Gastrocnemius medialis (tissue), 4 donors: ENCODE results near the gene SESTD1. TPM values are rescaled to one million over a fixed set of nuclear protein-coding genes. Genes with fewer than 3 reads are reported as not detected.

ENCODE experiments used
- ATAC-seq, 2 donors: fragments of 150-250 bp; one replicate each; pipeline ENCODE4 v1.9.1; 2016
- DNase-seq, 2 donors: peaks; one replicate each; pipeline ENCODE4 v3.0.0-alpha.2; 2019
- H3K27ac ChIP-seq, 4 donors: fragments of 200-600 bp; sonication (generic); 1 replicate in 1 of 4; 2 replicates in 3 of 4; pipeline ENCODE4 v1.5.1; 2016 to 2018; ENCODE audit warnings: mild to moderate bottlenecking in 2 of 4, moderate library complexity in 1 of 4
- H3K27me3 ChIP-seq, 3 donors: fragments of 200-600 bp; sonication (generic) in 2 of 3; 1 replicate in 1 of 3; 2 replicates in 2 of 3; pipeline versions ENCODE4 v1.5.1 to v1.6.0; 2016 to 2019; ENCODE audit warnings: mild to moderate bottlenecking in 1 of 3, moderate library complexity in 1 of 3
- H3K36me3 ChIP-seq, 2 donors: fragments of 200-600 bp; sonication (generic) in 1 of 2; one replicate each; pipeline ENCODE4 v1.5.1; 2017 to 2018
- H3K4me1 ChIP-seq, 2 donors: fragments of 200-600 bp; sonication (generic) in 1 of 2; one replicate each; pipeline ENCODE4 v1.5.1; 2016 to 2017; ENCODE audit warnings: mild to moderate bottlenecking in 2 of 2
- H3K4me3 ChIP-seq, 4 donors: fragments of 200-600 bp; sonication (generic) in 3 of 4; 1 replicate in 1 of 4; 2 replicates in 3 of 4; pipeline ENCODE4 v1.5.1; 2016 to 2019; ENCODE audit warnings: mild to moderate bottlenecking in 2 of 4
- H3K9me3 ChIP-seq, 3 donors: fragments of 200-600 bp; sonication (generic) in 2 of 3; 1 replicate in 1 of 3; 2 replicates in 2 of 3; pipeline ENCODE4 v1.5.1; 2016 to 2019
- POLR2A ChIP-seq, 2 donors: fragments of 450-650 bp; IDR thresholded peaks; one replicate each; pipeline ENCODE4 v1.6.1; 2017; ENCODE audit warnings: antibody characterized with exemption in 2 of 2, mild to moderate bottlenecking in 2 of 2, moderate library complexity in 2 of 2
- in situ Hi-C, 4 donors: fragments of 200-750 bp; cut with MboI; loops; one replicate each; pipeline versions ENCODE4 v1.15.0 to v1.8.0; 2017; ENCODE audit warnings: low sequenced_read_pairs in 4 of 4
- intact Hi-C: fragments of 100-400 bp; cut with DNase I; formaldehyde crosslinking; loops from one replicate; pipeline ENCODE4 v1.15.1; 2023; ENCODE audit warnings: low total_unique reads
- total RNA-seq, 4 donors: library from RNA; depleted of rRNA; stranded (reverse); fragments of >200 nt; gene quantifications; one replicate each; pipeline versions ENCODE4 v1.1.0 to v1.2.3, GENCODE V29; 2016
- TF ChIP-seq, protein P1 (sequence below), 5 experiments: fragments of 450-650 bp in 3 of 5; fragments of 200-600 bp in 2 of 5; sonication (generic) in 2 of 5; IDR thresholded peaks in 4 of 5; conservative IDR thresholded peaks in 1 of 5; 1 replicate in 4 of 5; 2 replicates in 1 of 5; pipeline ENCODE4 v1.5.1; 2016 to 2019; ENCODE audit warnings: antibody characterized with exemption in 5 of 5, mild to moderate bottlenecking in 3 of 5, moderate library complexity in 3 of 5

The SESTD1 gene
- total RNA-seq, 4 donors from 2014 or later, result 4.1 to 11.0 (median 8.6) TPM

DNA sequence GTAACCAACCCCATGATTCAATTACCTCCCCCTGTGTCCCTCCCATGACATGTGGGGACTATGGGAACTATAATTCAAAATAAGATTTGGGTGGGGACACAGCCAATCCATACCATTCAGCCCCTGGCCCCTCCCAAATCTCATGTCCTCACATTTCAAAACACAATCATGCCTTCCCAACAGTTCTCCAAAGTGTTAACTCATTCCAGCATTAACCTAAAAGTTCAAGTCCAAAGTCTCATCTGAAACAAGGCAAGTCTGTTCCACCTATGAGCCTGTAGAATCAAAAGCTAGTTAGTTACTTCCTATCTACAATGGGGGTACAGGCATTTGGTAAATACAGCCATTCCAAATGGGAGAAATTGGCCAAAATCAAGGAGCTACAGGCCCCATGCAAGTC is 182.7 kb downstream of the SESTD1 start:
- H3K36me3 ChIP-seq, result no peaks in the 10 kb centered on the region
- no peaks in the 10 kb centered on the region for H3K4me1 ChIP-seq
- no peaks in the 10 kb centered on the region for H3K9me3 ChIP-seq
- H3K4me3 ChIP-seq, result no peak overlapping the region
- intact Hi-C loops, result no loop called here
- DNase-seq (no peak), ATAC-seq (no peak)
- H3K27ac ChIP-seq, result no peak overlapping the region
- in situ Hi-C loops, result no loop called here
- no peaks in the 10 kb centered on the region for H3K27me3 ChIP-seq
- TF ChIP-seq, protein P1, sequence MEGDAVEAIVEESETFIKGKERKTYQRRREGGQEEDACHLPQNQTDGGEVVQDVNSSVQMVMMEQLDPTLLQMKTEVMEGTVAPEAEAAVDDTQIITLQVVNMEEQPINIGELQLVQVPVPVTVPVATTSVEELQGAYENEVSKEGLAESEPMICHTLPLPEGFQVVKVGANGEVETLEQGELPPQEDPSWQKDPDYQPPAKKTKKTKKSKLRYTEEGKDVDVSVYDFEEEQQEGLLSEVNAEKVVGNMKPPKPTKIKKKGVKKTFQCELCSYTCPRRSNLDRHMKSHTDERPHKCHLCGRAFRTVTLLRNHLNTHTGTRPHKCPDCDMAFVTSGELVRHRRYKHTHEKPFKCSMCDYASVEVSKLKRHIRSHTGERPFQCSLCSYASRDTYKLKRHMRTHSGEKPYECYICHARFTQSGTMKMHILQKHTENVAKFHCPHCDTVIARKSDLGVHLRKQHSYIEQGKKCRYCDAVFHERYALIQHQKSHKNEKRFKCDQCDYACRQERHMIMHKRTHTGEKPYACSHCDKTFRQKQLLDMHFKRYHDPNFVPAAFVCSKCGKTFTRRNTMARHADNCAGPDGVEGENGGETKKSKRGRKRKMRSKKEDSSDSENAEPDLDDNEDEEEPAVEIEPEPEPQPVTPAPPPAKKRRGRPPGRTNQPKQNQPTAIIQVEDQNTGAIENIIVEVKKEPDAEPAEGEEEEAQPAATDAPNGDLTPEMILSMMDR (IDR thresholded peaks at IDR 0.05 in 4 of 5, conservative IDR thresholded peaks at IDR 0.05 in 1 of 5), result no peak
- TF ChIP-seq POLR2A (IDR thresholded peaks at IDR 0.05), result no peak

DNA sequence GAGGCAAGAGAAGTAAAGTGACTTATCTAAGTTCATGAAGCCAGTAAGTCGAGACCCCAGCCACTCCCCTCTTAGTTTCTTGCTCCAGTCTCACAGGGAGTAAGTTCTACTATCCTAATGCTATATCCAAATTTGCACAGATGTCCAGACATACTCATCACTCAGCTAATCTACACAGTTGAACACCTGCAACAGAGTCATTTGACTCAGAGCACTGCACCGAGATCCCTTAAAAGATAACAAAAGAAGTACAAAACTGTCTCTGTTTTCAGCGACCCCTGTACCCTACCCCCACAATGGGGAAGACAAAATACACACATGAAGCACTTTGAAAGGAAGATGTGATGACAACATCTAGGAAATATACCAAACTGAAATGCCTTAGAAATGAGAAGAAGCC is 192.1 kb downstream of the SESTD1 start:
- ATAC-seq, result no peak
- no peak for DNase-seq
- no peak overlapping the region for H3K4me3 ChIP-seq
- H3K27me3 ChIP-seq, result no peaks in the 10 kb centered on the region
- no peaks in the 10 kb centered on the region for H3K9me3 ChIP-seq
- intact Hi-C loops, result no loop called here
- no peak overlapping the region for H3K27ac ChIP-seq
- no peaks in the 10 kb centered on the region for H3K36me3 ChIP-seq
- TF ChIP-seq, protein P1 (IDR thresholded peaks at IDR 0.05 in 4 of 5, conservative IDR thresholded peaks at IDR 0.05 in 1 of 5), result no peak
- TF ChIP-seq POLR2A (IDR thresholded peaks at IDR 0.05), result no peak
- in situ Hi-C loops, result no loop called here
- no peaks in the 10 kb centered on the region for H3K4me1 ChIP-seq

DNA sequence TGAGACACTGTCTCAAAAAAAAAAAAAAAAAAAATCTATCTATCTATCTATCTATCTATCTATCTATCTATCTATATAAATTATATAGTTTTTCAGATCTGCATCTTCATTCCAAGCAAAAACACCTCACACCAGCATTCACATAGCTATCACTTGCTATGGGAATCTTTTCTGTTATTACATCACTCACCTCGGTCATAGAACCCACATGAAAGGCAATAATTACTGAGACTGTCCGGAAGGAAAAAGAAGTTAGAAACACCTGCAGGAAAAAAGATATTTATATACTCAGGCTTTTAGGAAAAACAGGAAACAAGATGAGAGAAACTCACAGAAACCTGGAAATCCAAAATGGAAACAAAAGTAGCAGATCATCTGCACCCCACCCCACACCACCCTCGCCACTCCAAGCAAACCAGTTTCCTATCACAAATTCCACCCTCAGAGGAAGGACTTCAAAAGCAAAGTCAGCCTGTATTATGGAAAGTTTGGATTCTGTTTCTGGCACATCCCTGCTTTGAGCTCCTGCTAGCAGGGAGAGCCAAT is 192.7 kb downstream of the SESTD1 start:
- no peak overlapping the region for H3K4me3 ChIP-seq
- no peaks in the 10 kb centered on the region for H3K9me3 ChIP-seq
- ATAC-seq (no peak), DNase-seq (no peak)
- no peaks in the 10 kb centered on the region for H3K4me1 ChIP-seq
- intact Hi-C loops, result no loop called here
- TF ChIP-seq POLR2A (IDR thresholded peaks at IDR 0.05), result no peak
- TF ChIP-seq, protein P1 (IDR thresholded peaks at IDR 0.05 in 4 of 5, conservative IDR thresholded peaks at IDR 0.05 in 1 of 5), result no peak
- H3K27ac ChIP-seq, result no peak overlapping the region
- H3K36me3 ChIP-seq, result no peaks in the 10 kb centered on the region
- H3K27me3 ChIP-seq, result no peaks in the 10 kb centered on the region
- in situ Hi-C loops, result no loop called here

DNA sequence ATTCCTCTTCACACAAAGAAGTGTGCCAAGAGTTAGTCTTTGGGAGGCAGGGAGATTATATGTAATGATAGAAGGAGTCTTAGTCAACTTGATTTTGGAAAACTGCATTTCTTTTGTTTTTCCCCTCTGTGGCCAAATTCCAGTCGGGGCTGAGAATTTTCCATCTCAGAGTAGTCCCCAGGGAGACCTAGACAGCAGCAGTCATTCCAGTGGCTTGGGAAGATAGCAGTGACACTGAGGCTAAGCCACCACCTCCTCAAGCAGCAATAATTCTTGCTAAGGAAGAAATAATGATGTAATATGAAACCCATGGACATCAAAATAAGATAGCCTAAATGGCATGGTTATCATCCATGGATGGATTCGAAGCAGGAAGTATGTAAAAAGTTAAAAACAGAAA is 193.7 kb downstream of the SESTD1 start:
- TF ChIP-seq, protein P1 (IDR thresholded peaks at IDR 0.05 in 4 of 5, conservative IDR thresholded peaks at IDR 0.05 in 1 of 5), result no peak
- no peak for TF ChIP-seq POLR2A (IDR thresholded peaks at IDR 0.05)
- no peak for ATAC-seq
- in situ Hi-C loops, result no loop called here

DNA sequence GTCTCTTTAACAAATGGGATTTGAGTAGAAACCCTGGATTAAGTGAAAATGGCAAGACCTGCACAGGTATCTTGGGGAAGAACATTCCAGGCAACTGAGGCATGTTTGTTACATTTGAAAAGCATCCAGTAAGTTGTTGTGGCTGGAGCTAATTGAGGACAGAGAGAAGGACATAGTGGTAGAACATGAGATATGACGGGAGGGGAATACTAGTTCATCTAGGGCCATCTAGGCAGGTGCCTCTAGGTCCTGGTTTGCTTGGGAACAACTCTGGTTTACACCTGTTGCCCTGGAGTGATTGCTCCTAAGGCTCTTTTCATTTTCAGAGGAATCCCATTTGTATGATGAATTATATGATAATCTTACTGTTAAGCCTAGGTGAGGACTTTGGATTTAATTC is 194.9 kb downstream of the SESTD1 start:
- DNase-seq (no peak), ATAC-seq (no peak)
- TF ChIP-seq, protein P1 (IDR thresholded peaks at IDR 0.05 in 4 of 5, conservative IDR thresholded peaks at IDR 0.05 in 1 of 5), result no peak
- TF ChIP-seq POLR2A (IDR thresholded peaks at IDR 0.05), result no peak
- no peaks in the 10 kb centered on the region for H3K9me3 ChIP-seq
- H3K4me3 ChIP-seq, result no peak overlapping the region
- no peaks in the 10 kb centered on the region for H3K27me3 ChIP-seq
- intact Hi-C loops, result no loop called here
- H3K36me3 ChIP-seq, result no peaks in the 10 kb centered on the region
- H3K27ac ChIP-seq, result no peak overlapping the region
- no peaks in the 10 kb centered on the region for H3K4me1 ChIP-seq
- in situ Hi-C loops, result no loop called here

More for the DNA sequence above, 193.7 kb downstream of the SESTD1 start:
- no peaks in the 10 kb centered on the region for H3K4me1 ChIP-seq
- no peak overlapping the region for H3K27ac ChIP-seq
- no peaks in the 10 kb centered on the region for H3K27me3 ChIP-seq
- DNase-seq, result no peak
- no peaks in the 10 kb centered on the region for H3K36me3 ChIP-seq
- intact Hi-C loops, result no loop called here
- H3K9me3 ChIP-seq, result no peaks in the 10 kb centered on the region
- H3K4me3 ChIP-seq, result no peak overlapping the region
